Measurements from ENCODE around the gene DOCK3. TPM values are rescaled to one million over a fixed set of nuclear protein-coding genes. Genes with fewer than 3 reads are reported as not detected.
"Not testable (repeated sequence)": the region's sequence is repeated elsewhere in the genome, so short reads cannot be mapped to it uniquely, and the experiment has no call there.

The DOCK3 gene
- polyA plus RNA-seq, 4 donors: 0.13 to 0.34 TPM; not detected in 2

GRCh38 chr3:51082363-51082762, 407.6 kb downstream of the DOCK3 start:
- no peak for FAIRE-seq
- WGBS, 3 donors: 84 to 91% (median 87%) methylated on average over 2 of the region's 2 CpGs
- no peak for DNase-seq
- Histone ChIP-seq H3K4me1 (ENCODE audit: control insufficient read depth in 3 of 3, insufficient read depth in 2 of 3, low read depth in 1 of 3, low read length in 2 of 3) (no peaks in the 10 kb centered on the region), H3K27ac (ENCODE audit: low read depth in 1 of 3, low read length in 2 of 3) (no peak overlapping the region), H3K27me3 (ENCODE audit: control insufficient read depth in 3 of 3, insufficient read depth in 3 of 3, low read length in 3 of 3) (no peaks in the 10 kb centered on the region), H3K4me3 (ENCODE audit: low read depth in 1 of 3, low read length in 3 of 3) (no peak overlapping the region), H3K36me3 (ENCODE audit: control insufficient read depth in 3 of 3, insufficient read depth in 2 of 3, low read depth in 1 of 3, low read length in 3 of 3) (no peaks in the 10 kb centered on the region), H3K9me3 (ENCODE audit: control insufficient read depth in 2 of 2, insufficient read depth in 1 of 2, low read depth in 1 of 2, low read length in 1 of 2) (peaks cover 1 to 13% of the 10 kb centered on the region in 2 donors)

GRCh38 chr3:51083490-51083889, 408.8 kb downstream of the DOCK3 start:
- Histone ChIP-seq H3K36me3 (ENCODE audit: control insufficient read depth in 3 of 3, insufficient read depth in 2 of 3, low read depth in 1 of 3, low read length in 3 of 3) (no peaks in the 10 kb centered on the region), H3K27ac (ENCODE audit: low read depth in 1 of 3, low read length in 2 of 3) (no peak overlapping the region), H3K4me3 (ENCODE audit: low read depth in 1 of 3, low read length in 3 of 3) (no peak overlapping the region), H3K4me1 (ENCODE audit: control insufficient read depth in 3 of 3, insufficient read depth in 2 of 3, low read depth in 1 of 3, low read length in 2 of 3) (no peaks in the 10 kb centered on the region), H3K9me3 (ENCODE audit: control insufficient read depth in 2 of 2, insufficient read depth in 1 of 2, low read depth in 1 of 2, low read length in 1 of 2) (peaks cover 1 to 13% of the 10 kb centered on the region in 2 donors), H3K27me3 (ENCODE audit: control insufficient read depth in 3 of 3, insufficient read depth in 3 of 3, low read length in 3 of 3) (no peaks in the 10 kb centered on the region)
- DNase-seq: no peak
- no peak for FAIRE-seq
- WGBS, 3 donors: 96 to 98% (median 98%) methylated on average over 2 of the region's 2 CpGs

GRCh38 chr3:51092141-51092540, 417.4 kb downstream of the DOCK3 start:
- DNase-seq; H3K4me1 ChIP-seq (ENCODE audit: control insufficient read depth in 3 of 3, insufficient read depth in 2 of 3, low read depth in 1 of 3, low read length in 2 of 3); H3K27me3 ChIP-seq (ENCODE audit: control insufficient read depth in 3 of 3, insufficient read depth in 3 of 3, low read length in 3 of 3); H3K27ac ChIP-seq (ENCODE audit: low read depth in 1 of 3, low read length in 2 of 3); FAIRE-seq; H3K4me3 ChIP-seq (ENCODE audit: low read depth in 1 of 3, low read length in 3 of 3); H3K36me3 ChIP-seq (ENCODE audit: control insufficient read depth in 3 of 3, insufficient read depth in 2 of 3, low read depth in 1 of 3, low read length in 3 of 3); H3K9me3 ChIP-seq (ENCODE audit: control insufficient read depth in 2 of 2, insufficient read depth in 1 of 2, low read depth in 1 of 2, low read length in 1 of 2): not testable (repeated sequence)
- 32 to 42% (median 32%) methylated on average over 6 of the region's 6 CpGs for WGBS, 3 donors

- H3K9me3 ChIP-seq (ENCODE audit: control insufficient read depth in 2 of 2, insufficient read depth in 1 of 2, low read depth in 1 of 2, low read length in 1 of 2); FAIRE-seq; H3K4me1 ChIP-seq (ENCODE audit: control insufficient read depth in 3 of 3, insufficient read depth in 2 of 3, low read depth in 1 of 3, low read length in 2 of 3); H3K4me3 ChIP-seq (ENCODE audit: low read depth in 1 of 3, low read length in 3 of 3); DNase-seq; H3K36me3 ChIP-seq (ENCODE audit: control insufficient read depth in 3 of 3, insufficient read depth in 2 of 3, low read depth in 1 of 3, low read length in 3 of 3); H3K27ac ChIP-seq (ENCODE audit: low read depth in 1 of 3, low read length in 2 of 3); H3K27me3 ChIP-seq (ENCODE audit: control insufficient read depth in 3 of 3, insufficient read depth in 3 of 3, low read length in 3 of 3): not testable (repeated sequence)
- 6 to 31% (median 30%) methylated on average over 1 of the region's 1 CpG for WGBS, 3 donors
These were observed 420.1 kb downstream of the DOCK3 start for GRCh38 chr3:51094838-51095237.

GRCh38 chr3:51099794-51100535, 425.2 kb downstream of the DOCK3 start:
- DNase-seq (peak; percentile 57 to 64), FAIRE-seq (no peak)
- WGBS, 3 donors: 40 to 60% (median 41%) methylated on average over 3 of the region's 3 CpGs

GRCh38 chr3:51100536-51100851, 425.8 kb downstream of the DOCK3 start:
- Histone ChIP-seq H3K9me3 (ENCODE audit: control insufficient read depth in 2 of 2, insufficient read depth in 1 of 2, low read depth in 1 of 2, low read length in 1 of 2) (no peaks in the 10 kb centered on the region), H3K27ac (ENCODE audit: low read depth in 1 of 3, low read length in 2 of 3) (no peak overlapping the region), H3K27me3 (ENCODE audit: control insufficient read depth in 3 of 3, insufficient read depth in 3 of 3, low read length in 3 of 3) (no peaks in the 10 kb centered on the region), H3K4me3 (ENCODE audit: low read depth in 1 of 3, low read length in 3 of 3) (no peak overlapping the region), H3K36me3 (ENCODE audit: control insufficient read depth in 3 of 3, insufficient read depth in 2 of 3, low read depth in 1 of 3, low read length in 3 of 3) (no peaks in the 10 kb centered on the region), H3K4me1 (ENCODE audit: control insufficient read depth in 3 of 3, insufficient read depth in 2 of 3, low read depth in 1 of 3, low read length in 2 of 3) (no peaks in the 10 kb centered on the region)
- no peak for DNase-seq
- WGBS, 3 donors: 23 to 52% (median 51%) methylated on average over 1 of the region's 1 CpG
- no peak for FAIRE-seq

More at GRCh38 chr3:51099794-51100535, 425.2 kb downstream of the DOCK3 start:
- Histone ChIP-seq H3K9me3 (ENCODE audit: control insufficient read depth in 2 of 2, insufficient read depth in 1 of 2, low read depth in 1 of 2, low read length in 1 of 2) (no peaks in the 10 kb centered on the region), H3K27ac (ENCODE audit: low read depth in 1 of 3, low read length in 2 of 3) (no peak overlapping the region), H3K4me1 (ENCODE audit: control insufficient read depth in 3 of 3, insufficient read depth in 2 of 3, low read depth in 1 of 3, low read length in 2 of 3) (no peaks in the 10 kb centered on the region), H3K4me3 (ENCODE audit: low read depth in 1 of 3, low read length in 3 of 3) (no peak overlapping the region), H3K27me3 (ENCODE audit: control insufficient read depth in 3 of 3, insufficient read depth in 3 of 3, low read length in 3 of 3) (no peaks in the 10 kb centered on the region), H3K36me3 (ENCODE audit: control insufficient read depth in 3 of 3, insufficient read depth in 2 of 3, low read depth in 1 of 3, low read length in 3 of 3) (no peaks in the 10 kb centered on the region)

GRCh38 chr3:51102396-51102795, 427.7 kb downstream of the DOCK3 start:
- 42 to 48% (median 46%) methylated on average over 1 of the region's 1 CpG for WGBS, 3 donors
- no peak for FAIRE-seq
- Histone ChIP-seq H3K36me3 (ENCODE audit: control insufficient read depth in 3 of 3, insufficient read depth in 2 of 3, low read depth in 1 of 3, low read length in 3 of 3) (no peaks in the 10 kb centered on the region), H3K9me3 (ENCODE audit: control insufficient read depth in 2 of 2, insufficient read depth in 1 of 2, low read depth in 1 of 2, low read length in 1 of 2) (no peaks in the 10 kb centered on the region), H3K27me3 (ENCODE audit: control insufficient read depth in 3 of 3, insufficient read depth in 3 of 3, low read length in 3 of 3) (no peaks in the 10 kb centered on the region), H3K4me1 (ENCODE audit: control insufficient read depth in 3 of 3, insufficient read depth in 2 of 3, low read depth in 1 of 3, low read length in 2 of 3) (no peaks in the 10 kb centered on the region), H3K27ac (ENCODE audit: low read depth in 1 of 3, low read length in 2 of 3) (no peak overlapping the region), H3K4me3 (ENCODE audit: low read depth in 1 of 3, low read length in 3 of 3) (no peak overlapping the region)
- DNase-seq: no peak

GRCh38 chr3:51106242-51106876, 431.6 kb downstream of the DOCK3 start:
- H3K27me3 ChIP-seq (ENCODE audit: control insufficient read depth in 3 of 3, insufficient read depth in 3 of 3, low read length in 3 of 3): no peaks in the 10 kb centered on the region
- 93 to 95% (median 94%) methylated on average over 9 of the region's 9 CpGs for WGBS, 3 donors
- H3K36me3 ChIP-seq (ENCODE audit: control insufficient read depth in 3 of 3, insufficient read depth in 2 of 3, low read depth in 1 of 3, low read length in 3 of 3): no peaks in the 10 kb centered on the region
- H3K4me3 ChIP-seq (ENCODE audit: low read depth in 1 of 3, low read length in 3 of 3): no peak overlapping the region
- no peak for DNase-seq
- no peaks in the 10 kb centered on the region for H3K4me1 ChIP-seq (ENCODE audit: control insufficient read depth in 3 of 3, insufficient read depth in 2 of 3, low read depth in 1 of 3, low read length in 2 of 3)
- H3K9me3 ChIP-seq (ENCODE audit: control insufficient read depth in 2 of 2, insufficient read depth in 1 of 2, low read depth in 1 of 2, low read length in 1 of 2): no peaks in the 10 kb centered on the region
- FAIRE-seq: no peak
- no peak overlapping the region for H3K27ac ChIP-seq (ENCODE audit: low read depth in 1 of 3, low read length in 2 of 3)

Measured in small intestine (tissue), 7 donors.